ENCODE results near the gene PLEKHM1. TPM values are rescaled to one million over a fixed set of nuclear protein-coding genes. Genes with fewer than 3 reads are reported as not detected.

The PLEKHM1 gene
- total and polyA plus RNA-seq, 2 of the 13 experiments (the other 11 are each of a cell fraction or from before 2014, with no cell fraction given), result 7.6 to 13.5 TPM

DNA sequence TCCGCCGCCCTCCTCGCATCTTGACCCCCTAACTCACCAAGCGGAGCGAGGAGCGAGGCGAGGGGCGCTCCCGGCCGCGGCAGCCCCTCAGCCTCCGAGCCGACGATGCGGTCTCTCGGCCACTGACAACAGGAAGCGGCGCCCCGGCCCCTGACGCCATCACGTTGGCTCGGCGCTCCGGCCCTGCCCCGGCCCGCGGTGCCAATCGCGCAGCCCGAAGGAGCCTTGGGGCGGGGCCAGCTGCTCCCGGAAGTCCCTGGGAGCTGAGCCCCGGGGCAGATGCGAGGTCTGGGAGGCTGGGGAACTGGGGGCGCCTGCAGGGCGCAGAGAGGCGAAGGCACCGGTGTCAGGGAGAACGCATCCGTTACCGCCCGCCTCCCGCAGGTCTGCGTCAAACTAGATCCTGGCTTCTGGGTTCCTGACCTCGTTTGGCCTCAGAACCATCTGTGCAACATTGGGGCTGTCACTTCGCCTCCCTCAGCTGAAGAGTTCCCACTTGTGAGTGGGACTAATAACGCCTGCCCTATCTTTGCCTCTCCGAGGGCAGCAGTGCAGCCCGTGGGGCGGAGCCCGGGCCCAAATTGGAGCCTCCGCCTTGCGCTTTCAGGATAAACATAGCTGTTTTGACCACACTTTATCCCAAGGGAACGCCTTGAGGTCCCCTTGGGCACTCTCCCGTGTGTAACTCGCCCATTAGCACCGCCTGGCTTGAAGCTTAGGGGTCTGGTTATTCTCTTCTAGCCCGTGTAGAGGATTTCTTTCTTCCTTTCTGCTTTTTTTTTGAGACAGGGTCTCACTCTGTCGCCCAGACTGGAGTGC is at the start of gene PLEKHM1 (continued):
- TF ChIP-seq, protein P1, sequence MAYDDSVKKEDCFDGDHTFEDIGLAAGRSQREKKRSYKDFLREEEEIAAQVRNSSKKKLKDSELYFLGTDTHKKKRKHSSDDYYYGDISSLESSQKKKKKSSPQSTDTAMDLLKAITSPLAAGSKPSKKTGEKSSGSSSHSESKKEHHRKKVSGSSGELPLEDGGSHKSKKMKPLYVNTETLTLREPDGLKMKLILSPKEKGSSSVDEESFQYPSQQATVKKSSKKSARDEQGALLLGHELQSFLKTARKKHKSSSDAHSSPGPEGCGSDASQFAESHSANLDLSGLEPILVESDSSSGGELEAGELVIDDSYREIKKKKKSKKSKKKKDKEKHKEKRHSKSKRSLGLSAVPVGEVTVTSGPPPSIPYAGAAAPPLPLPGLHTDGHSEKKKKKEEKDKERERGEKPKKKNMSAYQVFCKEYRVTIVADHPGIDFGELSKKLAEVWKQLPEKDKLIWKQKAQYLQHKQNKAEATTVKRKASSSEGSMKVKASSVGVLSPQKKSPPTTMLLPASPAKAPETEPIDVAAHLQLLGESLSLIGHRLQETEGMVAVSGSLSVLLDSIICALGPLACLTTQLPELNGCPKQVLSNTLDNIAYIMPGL (CRISPR knock-in tag; IDR thresholded peaks at IDR 0.05; ENCODE audit: borderline replicate concordance in 1 of 2, low read depth in 1 of 2), result peak; percentile 69 to 79; a peak in 2 of 4 replicates
- TF ChIP-seq ETV5 (CRISPR knock-in tag; IDR thresholded peaks at IDR 0.05; ENCODE audit: borderline replicate concordance), result peak; percentile 61; the same call in 1 of the 2 replicates
- TF ChIP-seq SOX5 (CRISPR knock-in tag; IDR thresholded peaks at IDR 0.05; ENCODE audit: borderline replicate concordance), result peak; percentile 32; the same call in 1 of the 2 replicates
- 0 out of 2 replicates have a peak, but pooled peaks have one; percentile 37 for TF ChIP-seq ZBTB7B (CRISPR knock-in tag; IDR thresholded peaks at IDR 0.05)
- TF ChIP-seq CREB1 (IDR thresholded peaks at IDR 0.05), result peak; percentile 44
- TF ChIP-seq CREB1 (CRISPR knock-in tag; IDR thresholded peaks at IDR 0.05), result peak; percentile 23; the same call in 1 of the 2 replicates
- TF ChIP-seq GABPB1 (CRISPR knock-in tag; IDR thresholded peaks at IDR 0.05), result peak; percentile 92
- TF ChIP-seq ZNF232 (CRISPR knock-in tag; IDR thresholded peaks at IDR 0.05; ENCODE audit: borderline replicate concordance), result 0 out of 2 replicates have a peak, but pooled peaks have one; percentile 19
- peak; percentile 76 for TF ChIP-seq SP4 (CRISPR knock-in tag; IDR thresholded peaks at IDR 0.05)
- TF ChIP-seq GATAD1 (CRISPR knock-in tag; IDR thresholded peaks at IDR 0.05), result peak; percentile 80
- TF ChIP-seq DNMT1 (CRISPR knock-in tag; IDR thresholded peaks at IDR 0.05), result peak; percentile 63; the same call in 1 of the 2 replicates
- TF ChIP-seq ZNF605 (CRISPR knock-in tag; IDR thresholded peaks at IDR 0.05), result peak; percentile 65; the same call in 1 of the 2 replicates
- TF ChIP-seq, protein P2, sequence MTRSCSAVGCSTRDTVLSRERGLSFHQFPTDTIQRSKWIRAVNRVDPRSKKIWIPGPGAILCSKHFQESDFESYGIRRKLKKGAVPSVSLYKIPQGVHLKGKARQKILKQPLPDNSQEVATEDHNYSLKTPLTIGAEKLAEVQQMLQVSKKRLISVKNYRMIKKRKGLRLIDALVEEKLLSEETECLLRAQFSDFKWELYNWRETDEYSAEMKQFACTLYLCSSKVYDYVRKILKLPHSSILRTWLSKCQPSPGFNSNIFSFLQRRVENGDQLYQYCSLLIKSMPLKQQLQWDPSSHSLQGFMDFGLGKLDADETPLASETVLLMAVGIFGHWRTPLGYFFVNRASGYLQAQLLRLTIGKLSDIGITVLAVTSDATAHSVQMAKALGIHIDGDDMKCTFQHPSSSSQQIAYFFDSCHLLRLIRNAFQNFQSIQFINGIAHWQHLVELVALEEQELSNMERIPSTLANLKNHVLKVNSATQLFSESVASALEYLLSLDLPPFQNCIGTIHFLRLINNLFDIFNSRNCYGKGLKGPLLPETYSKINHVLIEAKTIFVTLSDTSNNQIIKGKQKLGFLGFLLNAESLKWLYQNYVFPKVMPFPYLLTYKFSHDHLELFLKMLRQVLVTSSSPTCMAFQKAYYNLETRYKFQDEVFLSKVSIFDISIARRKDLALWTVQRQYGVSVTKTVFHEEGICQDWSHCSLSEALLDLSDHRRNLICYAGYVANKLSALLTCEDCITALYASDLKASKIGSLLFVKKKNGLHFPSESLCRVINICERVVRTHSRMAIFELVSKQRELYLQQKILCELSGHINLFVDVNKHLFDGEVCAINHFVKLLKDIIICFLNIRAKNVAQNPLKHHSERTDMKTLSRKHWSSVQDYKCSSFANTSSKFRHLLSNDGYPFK (CRISPR knock-in tag; IDR thresholded peaks at IDR 0.05; ENCODE audit: borderline replicate concordance), result peak; percentile 43; the same call in 1 of the 2 replicates
- TF ChIP-seq HOXA3 (CRISPR knock-in tag; IDR thresholded peaks at IDR 0.05), result peak; percentile 50; the same call in 1 of the 2 replicates
- TF ChIP-seq DMAP1 (CRISPR knock-in tag; IDR thresholded peaks at IDR 0.05), result peak; percentile 55; the same call in 1 of the 2 replicates
- TF ChIP-seq PHF8 (CRISPR knock-in tag; IDR thresholded peaks at IDR 0.05), result peak; percentile 87
- peak; percentile 43; the same call in 1 of the 2 replicates for TF ChIP-seq IRF2 (CRISPR knock-in tag; IDR thresholded peaks at IDR 0.05)
- peak; percentile 86 for TF ChIP-seq KMT2B (CRISPR knock-in tag; IDR thresholded peaks at IDR 0.05)
- TF ChIP-seq MIXL1 (CRISPR knock-in tag; IDR thresholded peaks at IDR 0.05), result peak; percentile 9; the same call in 1 of the 2 replicates
- TF ChIP-seq KAT8 (CRISPR knock-in tag; IDR thresholded peaks at IDR 0.05), result peak; percentile 88
- TF ChIP-seq, protein P3, sequence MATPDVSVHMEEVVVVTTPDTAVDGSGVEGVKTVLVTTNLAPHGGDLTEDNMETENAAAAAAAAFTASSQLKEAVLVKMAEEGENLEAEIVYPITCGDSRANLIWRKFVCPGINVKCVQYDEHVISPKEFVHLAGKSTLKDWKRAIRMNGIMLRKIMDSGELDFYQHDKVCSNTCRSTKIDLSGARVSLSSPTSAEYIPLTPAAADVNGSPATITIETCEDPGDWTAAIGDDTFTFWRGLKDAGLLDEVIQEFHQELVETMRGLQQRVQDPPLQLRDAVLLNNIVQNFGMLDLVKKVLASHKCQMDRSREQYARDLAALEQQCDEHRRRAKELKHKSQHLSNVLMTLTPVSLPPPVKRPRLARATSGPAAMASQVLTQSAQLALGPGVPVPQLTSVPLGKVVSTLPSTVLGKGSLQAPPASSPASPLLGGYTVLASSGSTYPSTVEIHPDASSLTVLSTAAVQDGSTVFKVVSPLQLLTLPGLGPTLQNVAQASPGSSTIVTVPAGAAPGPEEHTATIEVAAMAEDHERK (CRISPR knock-in tag; IDR thresholded peaks at IDR 0.05; ENCODE audit: low read depth), result peak; percentile 85
- peak; percentile 87 for TF ChIP-seq ELF3 (CRISPR knock-in tag; IDR thresholded peaks at IDR 0.05)
- peak; percentile 33; the same call in 1 of the 2 replicates for TF ChIP-seq ETV6 (CRISPR knock-in tag; conservative IDR thresholded peaks at IDR 0.05)
- TF ChIP-seq ARNT2 (CRISPR knock-in tag; IDR thresholded peaks at IDR 0.05; ENCODE audit: low read depth), result 0 out of 2 replicates have a peak, but pooled peaks have one; percentile 22
